Spinal cord (tissue), 10 donors: ENCODE measurements around the gene MMUT. TPM values are rescaled to one million over a fixed set of nuclear protein-coding genes. Genes with fewer than 3 reads are reported as not detected.
"Not testable (repeated sequence)": the region's sequence is repeated elsewhere in the genome, so short reads cannot be mapped to it uniquely, and the experiment has no call there.

Source experiments
- DNase-seq, 6 donors: peaks; one replicate each; pipeline versions ENCODE4 v3.0.0 to v3.0.0-alpha.2; 2013 to 2015; ENCODE audit warnings: low spot score in 6 of 6, low read depth in 4 of 6
- H3K27ac ChIP-seq: one replicate; pipeline ENCODE4 v1.5.1; 2013; ENCODE audit warnings: low read depth, low read length, control low read depth
- H3K27me3 ChIP-seq: one replicate; pipeline ENCODE4 v1.6.1; 2013; ENCODE audit warnings: low read length; ENCODE audit not compliant: control insufficient read depth, insufficient read depth
- H3K36me3 ChIP-seq: one replicate; pipeline ENCODE4 v1.6.1; 2013; ENCODE audit warnings: low read length; ENCODE audit not compliant: control insufficient read depth, insufficient read depth
- H3K4me1 ChIP-seq: one replicate; pipeline ENCODE4 v1.6.1; 2013; ENCODE audit warnings: low read length; ENCODE audit not compliant: control insufficient read depth, insufficient read depth
- H3K4me3 ChIP-seq: one replicate; pipeline ENCODE4 v1.5.1; 2013; ENCODE audit warnings: low read depth, low read length, control low read depth
- H3K9me3 ChIP-seq: one replicate; pipeline ENCODE4 v1.6.1; 2013; ENCODE audit warnings: low read length; ENCODE audit not compliant: control insufficient read depth, insufficient read depth
- WGBS: methylation state at CpG from one replicate; pipeline ENCODE4 v1.1.5; 2013; ENCODE audit warnings: missing lambda C conversion rate; ENCODE audit not compliant: insufficient coverage; 5-methylcytosine and 5-hydroxymethylcytosine counted together
- polyA plus RNA-seq, 2 donors: library from polyadenylated mRNA; unstranded; fragments of 120-200 nt; gene quantifications; one replicate each; pipeline ENCODE4 v1.2.1, GENCODE V29; 2013; ENCODE audit not compliant: insufficient read length in 2 of 2
- total RNA-seq, 2 donors: library from RNA; depleted of rRNA in 1 of 2; stranded (reverse); fragments of 120-200 nt in 1 of 2; fragments of >200 nt in 1 of 2; gene quantifications; one replicate each; pipeline versions ENCODE4 v1.2.3 to v1.2.4, GENCODE V29; 2013 to 2014
- donor health status: healthy.

The MMUT gene
- total and polyA plus RNA-seq, 4 donors = 24.1 to 40.4 (median 39.3) TPM

GRCh38 chr6:49386667-49387508 lies 76.2 kb downstream of the MMUT start:
- not testable (repeated sequence) for H3K4me1 ChIP-seq, H3K4me3 ChIP-seq, H3K27me3 ChIP-seq, H3K9me3 ChIP-seq, H3K27ac ChIP-seq, H3K36me3 ChIP-seq, DNase-seq
- 93% methylated on average over 21 of the region's 28 CpGs for WGBS

DNA sequence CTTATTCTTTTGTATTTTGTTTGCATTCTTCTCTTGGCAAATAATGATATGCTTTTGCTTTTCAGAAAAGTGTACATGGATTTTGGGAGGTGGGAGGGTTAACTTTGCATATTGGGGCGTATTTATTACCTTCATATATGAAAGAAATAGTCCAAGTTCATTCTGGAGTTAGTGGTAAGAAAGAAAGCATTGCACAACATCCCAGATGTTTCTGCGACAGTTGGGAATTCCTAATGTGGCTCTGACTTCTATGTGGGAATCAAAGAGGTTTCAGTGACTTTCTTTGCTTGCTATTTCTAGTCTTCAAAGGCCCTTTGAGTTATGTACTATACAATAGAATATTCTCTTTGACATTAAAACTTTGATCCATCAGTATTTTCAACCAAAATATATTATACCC lies 78.1 kb downstream of the MMUT start:
- H3K4me1 ChIP-seq = no peaks in the 10 kb centered on the region
- no peak overlapping the region for H3K4me3 ChIP-seq
- no peak overlapping the region for H3K27ac ChIP-seq
- no peak for DNase-seq
- no peaks in the 10 kb centered on the region for H3K27me3 ChIP-seq
- no CpG with 5 or more reads among the region's 2 CpGs for WGBS
- no peaks in the 10 kb centered on the region for H3K9me3 ChIP-seq
- no peaks in the 10 kb centered on the region for H3K36me3 ChIP-seq

Other genes with a start within 250 kb of the MMUT start
- 10 to 100 TPM; 11.6 to 14.1 TPM for gene CENPQ, start 117 bp upstream of the MMUT start, total RNA-seq
- 10 to 100 TPM; 12.9 to 13.2 TPM for gene CENPQ, start 117 bp upstream of the MMUT start, polyA plus RNA-seq
- not detected for gene GLYATL3, start 36.7 kb upstream of the MMUT start, total RNA-seq
- gene GLYATL3, start 36.7 kb upstream of the MMUT start, polyA plus RNA-seq = not detected
- gene C6orf141, start 87.4 kb upstream of the MMUT start, total RNA-seq = 1 to 10 TPM; 1.3 to 1.4 TPM
- gene C6orf141, start 87.4 kb upstream of the MMUT start, polyA plus RNA-seq = 1 to 10 TPM; 4.6 to 5.2 TPM
- 10 to 100 TPM in 1 of 2 donors, 1 to 10 TPM in 1; 2.4 to 11.0 TPM for gene RHAG, start 173.6 kb upstream of the MMUT start, total RNA-seq
- gene RHAG, start 173.6 kb upstream of the MMUT start, polyA plus RNA-seq = under 1 TPM; 0.27 to 0.53 TPM